Vagina (tissue), 2 donors: Measurements from ENCODE around the gene PPIAL4G. TPM values are rescaled to one million over a fixed set of nuclear protein-coding genes. Genes with fewer than 3 reads are reported as not detected.
A peak's percentile ranks its signal among the peaks of the same experiment; 100 is the strongest.
"Not testable (repeated sequence)": the region's sequence is repeated elsewhere in the genome, so short reads cannot be mapped to it uniquely, and the experiment has no call there.

Source experiments
- DNase-seq, 2 donors: peaks; one replicate each; pipeline ENCODE4 v3.0.0-alpha.2; 2017; ENCODE audit errors: extremely low spot score in 2 of 2
- H3K27ac ChIP-seq: fragments of 200-600 bp; sonication (generic); one replicate; pipeline ENCODE4 v1.5.1; 2019
- H3K27me3 ChIP-seq: fragments of 200-600 bp; sonication (generic); one replicate; pipeline ENCODE4 v1.5.1; 2019
- H3K36me3 ChIP-seq, 2 donors: fragments of 200-600 bp; sonication (generic); one replicate each; pipeline ENCODE4 v1.5.1; 2017 to 2019
- H3K4me1 ChIP-seq: fragments of 200-600 bp; sonication (generic); one replicate; pipeline ENCODE4 v1.5.1; 2019
- H3K4me3 ChIP-seq, 2 donors: fragments of 200-600 bp; sonication (generic); 1 replicate in 1 of 2; 2 replicates in 1 of 2; pipeline ENCODE4 v1.5.1; 2016 to 2019
- H3K9me3 ChIP-seq: fragments of 200-600 bp; sonication (generic); one replicate; pipeline ENCODE4 v1.5.1; 2019
- POLR2A ChIP-seq, 2 donors: fragments of 450-650 bp; IDR thresholded peaks; one replicate each; pipeline ENCODE4 v1.6.1; 2017; ENCODE audit warnings: antibody characterized with exemption in 2 of 2, mild to moderate bottlenecking in 2 of 2, moderate library complexity in 2 of 2
- POLR2AphosphoS5 ChIP-seq, 2 donors: sonication (generic); formaldehyde crosslinking; IDR thresholded peaks; one replicate each; pipeline ENCODE4 v1.9.0; 2017; ENCODE audit warnings: antibody characterized with exemption in 2 of 2, mild to moderate bottlenecking in 2 of 2, low read depth in 1 of 2; ENCODE audit not compliant: insufficient read depth in 1 of 2
- intact Hi-C: fragments of 100-400 bp; cut with DNase I; formaldehyde crosslinking; loops from one replicate; pipeline ENCODE4 v1.15.1; 2023
- total RNA-seq: library from RNA; depleted of rRNA; stranded (reverse); fragments of >200 nt; gene quantifications from one replicate; pipeline ENCODE4 v1.2.3, GENCODE V29; 2016

PPIAL4G gene
- total RNA-seq: not detected

DNA sequence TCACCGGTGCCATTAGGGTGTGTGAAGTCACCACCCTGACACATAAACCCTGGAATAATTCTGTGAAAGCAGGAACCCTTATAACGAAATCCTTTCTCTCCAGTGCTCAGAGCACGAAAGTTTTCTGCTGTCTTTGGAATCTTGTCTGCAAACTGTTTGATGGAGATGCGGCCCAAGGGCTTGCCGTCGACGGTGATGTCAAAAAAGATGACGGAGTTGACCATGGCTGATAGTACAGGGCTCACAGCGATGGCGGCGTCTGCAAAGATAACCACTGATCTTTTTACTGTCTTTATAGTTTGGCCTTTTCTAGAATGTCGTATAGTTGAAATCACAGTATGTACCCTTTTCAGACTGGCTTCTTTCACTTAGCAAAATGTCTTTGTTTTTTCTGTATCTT lies at the start of gene PPIAL4G:
Gene PPIAL4G, minus strand, starts transcription at position 274 of the 400 bp plus-strand sequence. Its CDS starts 50 bp downstream, at position 224.
- intact Hi-C loops, H3K4me1 ChIP-seq, H3K27ac ChIP-seq, H3K27me3 ChIP-seq, H3K9me3 ChIP-seq, H3K4me3 ChIP-seq, DNase-seq, H3K36me3 ChIP-seq: not testable (repeated sequence)

DNA sequence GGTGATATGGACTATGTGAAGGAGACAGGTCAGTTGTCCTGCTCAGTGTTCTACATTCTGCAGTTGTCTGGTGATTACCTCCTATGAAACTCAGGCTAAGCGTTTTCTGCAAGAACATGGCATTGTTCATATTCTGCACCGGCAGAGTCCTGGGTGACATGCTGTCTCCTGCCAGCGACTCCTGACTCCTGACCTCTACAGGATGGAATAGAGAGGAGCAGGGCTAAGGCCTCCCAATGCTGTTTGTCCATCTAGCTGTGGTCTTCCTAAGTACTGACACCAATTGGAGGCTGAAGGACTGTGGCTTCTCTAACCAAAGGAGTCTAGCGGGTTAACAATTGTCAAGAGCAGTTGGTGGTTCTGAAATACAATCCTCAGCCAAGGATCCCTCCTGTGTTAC lies 49.1 kb upstream of the PPIAL4G start:
- H3K27ac ChIP-seq: not testable (repeated sequence)

DNA sequence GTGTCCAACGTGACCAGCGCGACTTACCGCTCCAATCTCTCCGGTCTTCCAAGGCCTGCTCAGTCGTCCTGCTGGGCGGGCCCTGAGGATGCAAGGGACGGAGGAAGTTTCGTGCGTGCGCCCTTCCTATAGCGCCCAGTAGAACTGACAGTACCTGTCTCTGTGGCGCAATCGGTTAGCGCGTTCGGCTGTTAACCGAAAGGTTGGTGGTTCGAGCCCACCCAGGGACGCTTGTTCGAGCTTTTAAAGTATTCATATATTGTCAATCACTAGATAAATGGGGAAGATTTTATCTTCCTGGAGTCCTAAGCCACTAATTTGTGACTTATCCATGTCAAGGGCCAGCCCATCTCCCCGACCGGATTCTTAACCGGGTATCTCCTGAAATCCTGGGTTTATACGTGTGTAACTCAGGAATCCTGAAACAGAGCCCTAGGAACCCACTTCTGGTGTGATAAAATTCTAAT lies 46.0 kb upstream of the PPIAL4G start:
- H3K4me1 ChIP-seq, H3K27ac ChIP-seq, DNase-seq, H3K27me3 ChIP-seq, intact Hi-C loops, H3K36me3 ChIP-seq, H3K9me3 ChIP-seq: not testable (repeated sequence)
- peak overlapping the region; percentile 3 to 26 for H3K4me3 ChIP-seq

More for the DNA sequence above, 49.1 kb upstream of the PPIAL4G start:
- H3K4me1 ChIP-seq, H3K36me3 ChIP-seq, H3K27me3 ChIP-seq, intact Hi-C loops, H3K4me3 ChIP-seq, H3K9me3 ChIP-seq, DNase-seq: not testable (repeated sequence)

DNA sequence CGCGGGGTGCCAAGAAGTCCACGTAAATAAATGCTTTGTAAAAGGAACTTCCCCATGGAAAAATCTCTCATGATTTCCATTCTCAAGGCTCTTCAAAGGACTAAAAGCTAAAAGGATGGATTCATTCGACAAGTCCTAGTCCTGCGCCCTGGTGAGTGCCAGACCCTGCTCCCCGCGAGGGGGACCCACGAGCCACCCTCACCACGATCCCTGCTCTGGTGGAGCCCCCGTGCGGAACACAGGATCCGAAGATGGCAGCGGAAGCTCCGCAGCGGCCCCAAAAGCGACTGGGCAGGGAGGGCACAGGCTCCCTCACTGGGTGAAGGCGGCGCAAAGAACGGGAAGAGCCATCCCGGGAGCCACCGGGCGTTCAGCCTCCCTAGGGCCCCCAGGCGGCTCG lies 45.5 kb upstream of the PPIAL4G start:
- intact Hi-C loops, DNase-seq, H3K36me3 ChIP-seq, H3K9me3 ChIP-seq, H3K27me3 ChIP-seq, H3K27ac ChIP-seq, H3K4me1 ChIP-seq: not testable (repeated sequence)
- peak overlapping the region in 1 of 2 donors; percentile 26 for H3K4me3 ChIP-seq

DNA sequence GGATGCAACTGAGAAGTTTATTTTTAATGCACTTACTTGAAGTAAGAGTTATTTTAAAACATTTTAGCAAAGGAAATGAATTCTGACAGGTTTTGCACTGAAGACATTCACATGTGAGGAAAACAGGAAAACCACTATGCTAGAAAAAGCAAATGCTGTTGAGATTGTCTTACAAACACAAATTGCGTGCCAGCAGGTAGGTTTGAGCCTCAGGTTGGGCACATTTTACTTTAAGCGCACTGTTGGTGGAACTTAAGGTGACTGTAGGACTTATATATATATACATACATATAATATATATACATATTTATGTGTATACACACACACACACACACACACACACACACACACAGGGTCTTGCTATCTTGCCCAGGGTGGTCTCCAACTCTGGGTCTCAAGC lies 43.5 kb upstream of the PPIAL4G start:
- not testable (repeated sequence) for H3K9me3 ChIP-seq

DNA sequence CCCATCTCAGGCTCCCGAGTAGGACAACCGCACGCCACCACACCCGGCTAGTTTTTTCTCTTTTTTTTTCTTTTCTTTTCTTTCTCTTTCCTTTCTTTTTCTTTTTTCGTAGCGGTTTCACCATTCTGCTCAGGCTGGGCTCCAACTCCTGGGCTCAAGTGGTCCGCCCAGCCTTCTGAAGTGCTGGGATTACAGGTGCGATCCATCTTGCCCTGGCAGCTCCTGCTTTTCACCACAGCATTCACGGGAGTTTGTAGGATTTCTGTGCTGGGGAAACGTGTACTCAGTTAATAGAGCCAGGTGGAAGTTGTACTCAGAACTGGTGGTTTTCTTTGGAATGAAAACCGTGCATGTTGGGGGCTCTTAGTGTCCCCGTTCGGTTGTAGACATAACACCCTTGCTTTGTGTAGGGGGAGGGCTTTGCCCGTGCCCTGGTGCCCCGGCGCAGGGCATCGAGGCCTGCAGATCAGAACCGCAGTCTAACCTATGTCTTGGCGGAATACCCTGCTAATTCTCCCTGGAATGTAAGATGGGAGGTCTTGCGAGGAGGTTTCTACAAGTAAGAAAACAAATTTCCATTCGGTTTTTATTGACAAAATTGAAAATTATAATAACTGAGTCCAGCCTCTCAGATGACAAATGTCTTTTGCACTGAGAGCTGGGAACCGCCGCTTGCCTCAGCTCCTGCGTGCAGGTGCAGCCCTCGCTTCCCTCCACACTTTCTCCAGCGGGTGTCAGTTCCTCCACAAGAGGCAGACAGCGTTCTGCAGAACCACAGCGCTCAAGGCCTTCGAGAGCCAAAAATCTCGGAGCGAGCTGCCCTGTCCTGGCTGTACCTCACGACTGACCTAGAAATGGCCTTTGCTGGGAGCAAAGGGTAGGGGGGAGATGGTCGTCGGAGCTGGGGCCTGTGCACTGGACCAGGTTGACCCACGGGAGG lies 40.4 kb upstream of the PPIAL4G start:
- H3K27me3 ChIP-seq, intact Hi-C loops, H3K9me3 ChIP-seq, H3K36me3 ChIP-seq, H3K27ac ChIP-seq, DNase-seq, H3K4me1 ChIP-seq: not testable (repeated sequence)
- peak overlapping the region in 1 of 2 donors; percentile 45 for H3K4me3 ChIP-seq

More for the DNA sequence above, 43.5 kb upstream of the PPIAL4G start:
- H3K36me3 ChIP-seq, DNase-seq, intact Hi-C loops, H3K27me3 ChIP-seq, H3K27ac ChIP-seq, H3K4me1 ChIP-seq, H3K4me3 ChIP-seq: not testable (repeated sequence)

DNA sequence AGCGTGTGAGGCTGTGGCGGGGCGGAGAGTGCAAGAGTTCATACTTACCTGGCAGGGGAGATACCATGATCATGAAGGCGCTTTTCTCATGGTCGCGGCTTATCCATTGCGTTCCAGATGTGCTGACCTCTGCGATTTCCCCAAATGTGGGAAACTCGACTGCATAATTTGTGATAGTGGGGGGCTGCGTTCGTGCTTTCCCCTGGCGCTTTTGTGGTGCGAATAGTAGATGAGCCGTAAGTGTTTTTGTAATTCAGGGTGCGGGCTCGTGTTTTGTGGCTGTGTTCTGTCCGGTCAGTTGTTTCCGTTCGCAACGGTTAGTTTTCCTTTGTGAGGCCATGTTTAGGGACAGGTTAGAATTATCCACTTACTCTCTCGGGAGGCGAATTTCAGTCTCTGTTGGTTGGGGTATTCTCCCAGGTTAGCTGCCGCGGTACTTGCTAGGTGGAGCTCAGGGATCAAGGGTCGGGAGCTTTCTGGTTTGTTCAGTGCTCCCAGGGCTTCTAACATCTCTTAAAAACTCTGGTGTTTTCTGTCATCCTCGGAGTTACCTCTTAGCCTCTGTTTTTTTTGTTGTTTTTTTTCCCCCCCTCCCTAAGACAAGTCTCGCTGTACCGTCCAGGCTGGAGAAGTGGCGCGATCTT lies 39.6 kb upstream of the PPIAL4G start:
- peak in 1 of 2 donors; percentile 82 for TF ChIP-seq POLR2A (IDR thresholded peaks at IDR 0.05)
- H3K9me3 ChIP-seq, H3K27me3 ChIP-seq, H3K4me1 ChIP-seq, H3K36me3 ChIP-seq, intact Hi-C loops: not testable (repeated sequence)
- H3K27ac ChIP-seq: peak overlapping the region; percentile 81
- DNase-seq: peak; percentile 82 to 93
- peak overlapping the region; percentile 45 to 49 for H3K4me3 ChIP-seq

DNA sequence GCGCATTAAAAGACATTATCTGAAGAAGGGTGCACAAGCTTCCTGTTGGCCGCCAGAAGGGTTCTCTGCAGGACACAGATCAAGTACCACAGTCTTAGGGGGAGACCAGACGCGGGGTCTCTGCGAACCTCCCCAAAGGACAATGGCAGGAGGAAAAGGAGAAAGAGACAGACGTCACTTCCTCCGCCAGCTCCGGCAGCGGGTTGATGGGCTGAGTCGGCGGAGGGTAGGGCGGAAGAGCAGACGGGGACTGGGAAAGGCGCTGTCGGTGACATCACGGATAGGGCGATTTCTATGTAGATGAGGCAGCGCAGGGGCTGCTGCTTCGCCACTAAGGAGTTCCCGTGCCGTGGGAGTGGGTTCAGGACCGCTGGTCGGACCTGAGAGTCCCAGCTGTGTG lies 39.0 kb upstream of the PPIAL4G start:
- H3K4me1 ChIP-seq, intact Hi-C loops, H3K9me3 ChIP-seq, H3K27me3 ChIP-seq, H3K36me3 ChIP-seq: not testable (repeated sequence)
- Histone ChIP-seq H3K27ac (peak overlapping the region; percentile 81), H3K4me3 (peak overlapping the region; percentile 45 to 49)
- TF ChIP-seq POLR2AphosphoS5 (IDR thresholded peaks at IDR 0.05; ENCODE audit: insufficient read depth in 1 of 2, low read depth in 1 of 2) (peak in 1 of 2 donors; percentile 40), POLR2A (IDR thresholded peaks at IDR 0.05) (peak in 1 of 2 donors; percentile 19)
- peak; percentile 86 to 95 for DNase-seq

DNA sequence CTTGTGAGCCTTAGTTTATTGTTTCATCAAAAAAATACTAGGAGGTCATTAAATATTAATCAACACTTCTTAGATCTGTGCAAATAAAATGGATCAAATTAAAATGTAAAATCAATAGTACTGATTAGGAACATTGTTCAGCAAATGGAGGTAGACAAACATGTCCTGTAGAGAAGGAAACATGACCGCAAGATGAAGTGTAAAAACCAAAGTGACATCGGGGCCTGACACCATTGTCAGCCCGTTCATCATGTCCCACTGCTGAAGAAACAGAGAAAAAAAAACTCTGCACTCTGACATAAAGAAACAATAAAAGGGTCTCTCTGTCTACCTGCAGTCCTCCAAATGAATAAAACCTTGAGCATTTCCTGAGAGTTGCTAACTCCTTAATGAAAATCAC lies 31.2 kb upstream of the PPIAL4G start:
- DNase-seq, intact Hi-C loops, H3K9me3 ChIP-seq, H3K4me1 ChIP-seq, H3K27ac ChIP-seq, H3K4me3 ChIP-seq, H3K36me3 ChIP-seq, H3K27me3 ChIP-seq: not testable (repeated sequence)

DNA sequence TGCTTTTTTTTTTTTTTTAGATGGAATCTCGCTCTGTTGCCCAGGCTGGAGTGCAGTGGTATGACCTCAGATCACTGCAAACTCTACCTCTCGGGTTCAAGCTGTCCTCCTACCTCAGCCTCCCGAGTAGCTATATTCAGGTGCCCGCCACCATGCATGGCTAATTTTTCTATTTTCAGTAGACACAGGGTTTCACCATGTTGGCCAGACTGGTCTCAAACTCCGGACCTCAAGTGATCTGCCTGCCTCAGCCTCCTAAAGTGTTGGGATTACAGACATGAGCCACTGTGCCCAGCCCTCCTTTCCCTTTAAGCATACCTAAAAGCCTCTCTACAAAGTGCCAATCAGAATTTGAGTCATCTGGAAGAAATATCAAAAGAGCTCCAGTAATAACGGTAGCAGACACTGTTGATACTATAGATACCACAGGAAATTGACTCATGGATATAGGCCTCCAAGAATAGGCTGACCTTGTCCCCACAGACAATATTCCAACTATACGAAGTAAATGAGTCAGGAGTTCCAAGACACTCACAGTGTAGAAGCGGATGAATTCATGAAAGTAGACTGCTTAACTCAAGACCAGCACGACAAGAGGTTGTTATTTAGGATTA lies 29.6 kb upstream of the PPIAL4G start:
- H3K27ac ChIP-seq, H3K9me3 ChIP-seq, intact Hi-C loops, H3K4me3 ChIP-seq, DNase-seq, H3K27me3 ChIP-seq, H3K4me1 ChIP-seq, H3K36me3 ChIP-seq: not testable (repeated sequence)

DNA sequence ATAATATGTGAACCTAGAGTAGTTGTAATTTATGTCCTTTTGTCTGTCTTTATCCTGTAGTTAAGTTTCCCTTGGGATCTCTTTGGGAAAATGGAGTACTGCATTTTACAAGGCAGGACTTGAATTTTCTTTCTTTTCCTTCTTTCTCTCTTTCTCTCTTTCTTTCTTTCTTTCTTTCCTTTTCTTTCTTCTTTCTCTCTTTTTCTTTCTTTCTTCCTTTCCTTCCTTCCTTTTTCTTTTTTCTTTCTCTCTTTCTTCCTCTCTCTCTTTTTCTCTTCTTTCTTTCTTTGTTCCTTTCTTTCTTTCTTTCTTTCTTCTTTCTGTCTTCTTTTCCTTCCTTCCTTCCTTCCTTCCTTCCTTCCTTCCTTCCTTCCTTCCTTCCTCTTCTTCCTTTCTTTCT lies 10.8 kb upstream of the PPIAL4G start:
- intact Hi-C loops, H3K36me3 ChIP-seq: not testable (repeated sequence)

DNA sequence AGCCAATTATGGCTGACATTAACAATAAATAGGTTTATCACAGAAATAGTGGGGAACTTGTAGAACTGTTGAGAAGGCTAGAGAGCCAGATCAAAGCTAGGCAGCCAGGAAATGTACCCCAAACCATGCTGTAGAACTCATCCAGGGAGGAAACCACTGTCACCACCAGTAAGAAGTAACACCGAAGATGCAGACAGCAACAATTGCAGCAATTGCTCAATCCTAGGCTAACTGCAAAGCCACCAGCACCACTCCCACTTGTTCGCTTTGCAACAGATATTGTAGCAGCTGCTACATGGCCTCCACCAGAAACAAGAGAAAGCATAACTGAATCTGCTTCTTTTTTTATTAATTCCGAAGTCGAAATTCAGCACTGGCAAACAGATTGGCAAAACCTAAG lies 2.0 kb downstream of the PPIAL4G start:
- intact Hi-C loops, H3K4me1 ChIP-seq, H3K27me3 ChIP-seq, H3K4me3 ChIP-seq, H3K36me3 ChIP-seq, DNase-seq, H3K27ac ChIP-seq, H3K9me3 ChIP-seq: not testable (repeated sequence)

More for the DNA sequence above, 10.8 kb upstream of the PPIAL4G start:
- not testable (repeated sequence) for H3K9me3 ChIP-seq, H3K27ac ChIP-seq, H3K27me3 ChIP-seq, H3K4me1 ChIP-seq, DNase-seq, H3K4me3 ChIP-seq

DNA sequence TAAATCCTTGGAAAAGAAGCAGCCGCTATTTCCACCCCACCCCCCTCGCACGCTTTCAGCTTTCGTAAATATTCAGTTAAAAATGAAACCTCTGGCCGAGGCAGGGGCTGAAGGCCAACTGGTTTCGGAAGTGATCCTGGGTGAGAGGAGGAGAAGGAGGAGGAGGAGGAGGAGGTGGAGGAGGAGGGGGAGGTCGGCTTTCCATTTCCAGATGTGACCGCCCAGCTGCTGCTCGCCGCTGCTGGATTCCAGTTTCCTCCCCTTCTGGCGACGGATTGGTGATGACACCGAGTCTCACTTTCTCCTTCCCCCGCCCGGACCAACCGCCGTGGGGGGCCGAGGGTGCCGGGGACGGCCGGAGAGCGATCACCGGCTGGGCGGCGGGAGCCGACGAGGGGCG lies 23.4 kb downstream of the PPIAL4G start:
- H3K9me3 ChIP-seq, H3K27me3 ChIP-seq, H3K36me3 ChIP-seq, DNase-seq, intact Hi-C loops, H3K4me1 ChIP-seq: not testable (repeated sequence)
- Histone ChIP-seq H3K4me3 (peak overlapping the region; percentile 54 to 58), H3K27ac (peak overlapping the region; percentile 71)
